HK-2 (cell line): ENCODE data around the gene RIN3.

Source experiments
- DNase-seq: peaks from one replicate; pipeline ENCODE4 v3.0.0-alpha.2; 2018; ENCODE audit not compliant: unreplicated experiment

RIN3 gene

GRCh38 chr14:92484132-92484823, 29.3 kb upstream of the RIN3 start:
- no peak for DNase-seq

GRCh38 chr14:92486881-92487280, 26.7 kb upstream of the RIN3 start:
- DNase-seq: no peak

- DNase-seq: no peak
Measured at GRCh38 chr14:92487513-92488133, 26.0 kb upstream of the RIN3 start.

GRCh38 chr14:92489394-92490238, 24.0 kb upstream of the RIN3 start:
- no peak for DNase-seq

GRCh38 chr14:92490239-92490959, 23.2 kb upstream of the RIN3 start:
- DNase-seq: no peak

- no peak for DNase-seq
Measured at GRCh38 chr14:92491782-92492181, 21.8 kb upstream of the RIN3 start.

GRCh38 chr14:92492258-92492657, 21.3 kb upstream of the RIN3 start:
- no peak for DNase-seq

GRCh38 chr14:92493024-92493423, 20.6 kb upstream of the RIN3 start:
- no peak for DNase-seq

- no peak for DNase-seq
Measured at GRCh38 chr14:92493492-92493891, 20.1 kb upstream of the RIN3 start.

- no peak for DNase-seq
Measured at GRCh38 chr14:92494512-92494911, 19.1 kb upstream of the RIN3 start.

GRCh38 chr14:92495027-92495426, 18.6 kb upstream of the RIN3 start:
- DNase-seq: no peak

GRCh38 chr14:92496191-92496857, 17.3 kb upstream of the RIN3 start:
- no peak for DNase-seq

- no peak for DNase-seq
Measured at GRCh38 chr14:92497391-92497790, 16.2 kb upstream of the RIN3 start.

- no peak for DNase-seq
Measured at GRCh38 chr14:92499234-92499633, 14.3 kb upstream of the RIN3 start.

GRCh38 chr14:92500491-92500941, 13.1 kb upstream of the RIN3 start:
- no peak for DNase-seq

GRCh38 chr14:92501891-92502351, 11.7 kb upstream of the RIN3 start:
- no peak for DNase-seq

- DNase-seq: no peak
Measured at GRCh38 chr14:92502541-92503286, 10.9 kb upstream of the RIN3 start.

GRCh38 chr14:92503756-92504491, 9.7 kb upstream of the RIN3 start:
- peak; percentile 28 for DNase-seq

- DNase-seq: no peak
Measured at GRCh38 chr14:92505826-92506225, 7.8 kb upstream of the RIN3 start.

GRCh38 chr14:92506231-92506630, 7.3 kb upstream of the RIN3 start:
- DNase-seq: no peak
